Endodermal cell (in vitro differentiated cells): ENCODE measurements around the gene ERGIC1. TPM values are rescaled to one million over a fixed set of nuclear protein-coding genes. Genes with fewer than 3 reads are reported as not detected.

Experiments used
- DNase-seq: peaks from one replicate; pipeline ENCODE4 v3.0.0-alpha.2; 2017
- H3K27ac ChIP-seq: 2 replicates; pipeline ENCODE4 v1.5.1; 2013; ENCODE audit warnings: mild to moderate bottlenecking, low read depth, low read length, moderate library complexity
- H3K27me3 ChIP-seq: 2 replicates; pipeline ENCODE4 v1.6.1; 2013; ENCODE audit warnings: mild to moderate bottlenecking, low read length, moderate library complexity; ENCODE audit not compliant: insufficient read depth, control insufficient read depth, poor library complexity, severe bottlenecking
- H3K36me3 ChIP-seq: 2 replicates; pipeline ENCODE4 v1.7.0; 2013; ENCODE audit warnings: mild to moderate bottlenecking, low read length, moderate library complexity; ENCODE audit not compliant: control insufficient read depth, insufficient read depth
- H3K4me1 ChIP-seq: one replicate; pipeline ENCODE4 v1.7.0; 2013; ENCODE audit warnings: low read length; ENCODE audit not compliant: control insufficient read depth, insufficient read depth
- H3K4me3 ChIP-seq: 2 replicates; pipeline ENCODE4 v1.5.1; 2013; ENCODE audit warnings: mild to moderate bottlenecking, low read length, moderate library complexity
- H3K9ac ChIP-seq: 2 replicates; pipeline ENCODE4 v1.6.1; 2013; ENCODE audit warnings: mild to moderate bottlenecking, low read length, moderate library complexity; ENCODE audit not compliant: poor library complexity, severe bottlenecking; ENCODE audit errors: extremely low read depth
- H3K9me3 ChIP-seq: 2 replicates; pipeline ENCODE4 v1.6.1; 2013; ENCODE audit warnings: mild to moderate bottlenecking, low read length, moderate library complexity; ENCODE audit not compliant: control insufficient read depth
- H3K27ac Mint-ChIP-seq: 2 replicates; pipeline ENCODE4 v1.8.0; 2020; ENCODE audit warnings: mixed read lengths
- H3K27me3 Mint-ChIP-seq: 2 replicates; pipeline ENCODE4 v1.8.0; 2021; ENCODE audit warnings: mild to moderate bottlenecking, mixed read lengths; ENCODE audit not compliant: insufficient read depth
- H3K36me3 Mint-ChIP-seq: 2 replicates; pipeline ENCODE4 v1.8.0; 2020; ENCODE audit warnings: low read depth, mixed read lengths
- H3K4me1 Mint-ChIP-seq: 2 replicates; pipeline ENCODE4 v1.8.0; 2020; ENCODE audit warnings: mixed read lengths
- H3K4me3 Mint-ChIP-seq: 2 replicates; pipeline ENCODE4 v1.8.0; 2020; ENCODE audit warnings: mild to moderate bottlenecking, moderate library complexity, mixed read lengths
- H3K9me3 Mint-ChIP-seq: 2 replicates; pipeline ENCODE4 v1.8.0; 2020; ENCODE audit warnings: mild to moderate bottlenecking, mixed read lengths
- WGBS, 2 experiments: methylation state at CpG; one replicate each; pipeline versions ENCODE4 v1.1.5 to v1.1.7; 2013; ENCODE audit warnings: missing lambda C conversion rate in 2 of 2, mixed read lengths in 1 of 2; ENCODE audit not compliant: insufficient coverage in 1 of 2, insufficient read length in 1 of 2; 5-methylcytosine and 5-hydroxymethylcytosine counted together
- total RNA-seq, 2 donors: library from RNA; stranded (reverse); fragmentation: NEBNext Ultra II Directional in 1 of 2; extraction: Animal tissue kit (Norgen Biotek cat#: 25700) in 1 of 2; gene quantifications; 2 replicates in 1 of 2; 3 replicates in 1 of 2; pipeline ENCODE4 v1.2.1, GENCODE V29; 2021
- TF ChIP-seq, protein P1 (sequence below): fragments of 200-600 bp; sonication (generic); conservative IDR thresholded peaks from 2 replicates; pipeline ENCODE4 v1.5.0; 2021; ENCODE audit warnings: antibody characterized with exemption, mild to moderate bottlenecking

The ERGIC1 gene
- total RNA-seq, 2 donors from 2014 or later, result 81.9 to 94.8 TPM

GRCh38 chr5:172929371-172929838 lies 95.4 kb downstream of the ERGIC1 start:
- no peaks in the 10 kb centered on the region for H3K27me3 ChIP-seq
- Mint-ChIP-seq H3K27ac (no peak overlapping the region), H3K36me3 (peaks cover 39% of the 10 kb centered on the region), H3K9me3 (no peaks in the 10 kb centered on the region), H3K27me3 (no peaks in the 10 kb centered on the region), H3K4me1 (peaks cover 7% of the 10 kb centered on the region), H3K4me3 (no peak overlapping the region)
- no peaks in the 10 kb centered on the region for H3K4me1 ChIP-seq
- 94 to 96% methylated on average over 3 of the region's 3 CpGs for WGBS, 2 experiments
- no peak overlapping the region for H3K27ac ChIP-seq
- no peaks in the 10 kb centered on the region for H3K9me3 ChIP-seq
- H3K36me3 ChIP-seq, result peaks cover 32% of the 10 kb centered on the region
- TF ChIP-seq, protein P1, sequence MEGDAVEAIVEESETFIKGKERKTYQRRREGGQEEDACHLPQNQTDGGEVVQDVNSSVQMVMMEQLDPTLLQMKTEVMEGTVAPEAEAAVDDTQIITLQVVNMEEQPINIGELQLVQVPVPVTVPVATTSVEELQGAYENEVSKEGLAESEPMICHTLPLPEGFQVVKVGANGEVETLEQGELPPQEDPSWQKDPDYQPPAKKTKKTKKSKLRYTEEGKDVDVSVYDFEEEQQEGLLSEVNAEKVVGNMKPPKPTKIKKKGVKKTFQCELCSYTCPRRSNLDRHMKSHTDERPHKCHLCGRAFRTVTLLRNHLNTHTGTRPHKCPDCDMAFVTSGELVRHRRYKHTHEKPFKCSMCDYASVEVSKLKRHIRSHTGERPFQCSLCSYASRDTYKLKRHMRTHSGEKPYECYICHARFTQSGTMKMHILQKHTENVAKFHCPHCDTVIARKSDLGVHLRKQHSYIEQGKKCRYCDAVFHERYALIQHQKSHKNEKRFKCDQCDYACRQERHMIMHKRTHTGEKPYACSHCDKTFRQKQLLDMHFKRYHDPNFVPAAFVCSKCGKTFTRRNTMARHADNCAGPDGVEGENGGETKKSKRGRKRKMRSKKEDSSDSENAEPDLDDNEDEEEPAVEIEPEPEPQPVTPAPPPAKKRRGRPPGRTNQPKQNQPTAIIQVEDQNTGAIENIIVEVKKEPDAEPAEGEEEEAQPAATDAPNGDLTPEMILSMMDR, result no peak
- H3K4me3 ChIP-seq, result no peak overlapping the region
- H3K9ac ChIP-seq, result no peak overlapping the region
- no peak for DNase-seq

GRCh38 chr5:172931001-172931536 lies 97.0 kb downstream of the ERGIC1 start:
- H3K27ac Mint-ChIP-seq, result no peak overlapping the region
- peaks cover 40% of the 10 kb centered on the region for H3K36me3 Mint-ChIP-seq
- DNase-seq, result no peak
- Histone ChIP-seq H3K9me3 (no peaks in the 10 kb centered on the region), H3K36me3 (peaks cover 41% of the 10 kb centered on the region), H3K27me3 (no peaks in the 10 kb centered on the region), H3K9ac (no peak overlapping the region), H3K4me1 (no peaks in the 10 kb centered on the region), H3K4me3 (no peak overlapping the region), H3K27ac (no peak overlapping the region)
- TF ChIP-seq, protein P1, result no peak
- H3K27me3 Mint-ChIP-seq, result no peaks in the 10 kb centered on the region
- WGBS, 2 experiments, result 93 to 94% methylated on average over 8 to 9 of the region's 9 CpGs
- no peaks in the 10 kb centered on the region for H3K9me3 Mint-ChIP-seq
- peaks cover 7% of the 10 kb centered on the region for H3K4me1 Mint-ChIP-seq
- H3K4me3 Mint-ChIP-seq, result no peak overlapping the region

DNA sequence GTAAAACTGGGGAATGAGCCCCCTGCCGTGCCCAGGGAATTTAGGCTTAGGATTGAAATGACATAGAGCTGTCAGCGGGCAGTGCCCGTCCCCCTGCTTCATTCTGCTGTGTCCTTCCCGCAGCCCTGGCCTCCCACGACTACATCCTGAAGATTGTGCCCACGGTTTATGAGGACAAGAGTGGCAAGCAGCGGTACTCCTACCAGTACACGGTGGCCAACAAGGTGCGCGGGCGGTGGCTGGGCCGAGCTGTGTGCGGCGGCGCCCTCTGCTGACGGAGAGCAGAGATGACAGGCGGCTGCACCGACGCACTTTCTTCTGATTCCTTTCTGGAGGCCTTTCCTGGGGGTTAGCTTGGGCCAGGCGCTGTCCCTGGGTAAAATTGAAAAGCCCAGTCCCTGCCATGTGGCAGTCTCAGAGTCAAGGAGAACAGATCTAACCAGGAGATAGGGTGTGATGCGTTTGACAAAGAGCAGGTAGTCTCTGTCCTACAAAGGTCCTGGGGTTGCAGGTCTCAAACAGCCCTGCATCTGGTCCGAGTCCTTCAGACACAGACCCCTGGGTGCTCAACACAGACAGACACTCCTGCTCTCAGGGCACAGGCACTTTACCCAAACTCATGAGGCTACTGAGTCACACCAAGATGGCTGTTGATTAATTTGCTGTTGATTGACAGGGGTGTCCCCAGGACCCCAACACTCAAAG lies 98.4 kb downstream of the ERGIC1 start:
- Histone ChIP-seq H3K27me3 (no peaks in the 10 kb centered on the region), H3K27ac (no peak overlapping the region), H3K4me1 (no peaks in the 10 kb centered on the region), H3K9ac (no peak overlapping the region), H3K36me3 (peaks cover 36% of the 10 kb centered on the region), H3K9me3 (no peaks in the 10 kb centered on the region), H3K4me3 (no peak overlapping the region)
- peaks cover 7% of the 10 kb centered on the region for H3K4me1 Mint-ChIP-seq
- no peak overlapping the region for H3K27ac Mint-ChIP-seq
- TF ChIP-seq, protein P1, result peak; percentile 98
- DNase-seq, result peak; percentile 90
- no peaks in the 10 kb centered on the region for H3K27me3 Mint-ChIP-seq
- 24 to 27% methylated on average over 14 to 22 of the region's 22 CpGs for whole genome bisulfite sequencing, 2 experiments
- H3K4me3 Mint-ChIP-seq, result no peak overlapping the region
- peaks cover 46% of the 10 kb centered on the region for H3K36me3 Mint-ChIP-seq
- H3K9me3 Mint-ChIP-seq, result no peaks in the 10 kb centered on the region
